Prostate gland (tissue), 1 donor: ENCODE results near the gene BTNL9.

Experiments
- POLR2A ChIP-seq: fragments of 450-650 bp; IDR thresholded peaks from one replicate; pipeline ENCODE4 v1.6.1; 2016; ENCODE audit warnings: antibody characterized with exemption, mild to moderate bottlenecking
- POLR2AphosphoS5 ChIP-seq: sonication (generic); formaldehyde crosslinking; IDR thresholded peaks from one replicate; pipeline ENCODE4 v1.6.1; 2017; ENCODE audit warnings: antibody characterized with exemption

GRCh38 chr5:181027452-181028031 is 12.5 kb upstream of the BTNL9 start:
- no peak for TF ChIP-seq POLR2AphosphoS5
- no peak for TF ChIP-seq POLR2A
